HG02970 (cell line): ENCODE data around the gene LRMDA.

Source experiments
- ATAC-seq: cut with Tn5 transposase; IDR thresholded peaks from one replicate; pipeline ENCODE4 v1.9.1; 2021; ENCODE audit warnings: mild to moderate bottlenecking, moderate library complexity, moderate number of reproducible peaks; ENCODE audit not compliant: unreplicated experiment, low FRiP score

Gene LRMDA

GRCh38 chr10:76191336-76191735 lies 759.9 kb downstream of the LRMDA start:
- no peak for ATAC-seq

- no peak for ATAC-seq
Measured at GRCh38 chr10:76192151-76192550, 760.7 kb downstream of the LRMDA start.

DNA sequence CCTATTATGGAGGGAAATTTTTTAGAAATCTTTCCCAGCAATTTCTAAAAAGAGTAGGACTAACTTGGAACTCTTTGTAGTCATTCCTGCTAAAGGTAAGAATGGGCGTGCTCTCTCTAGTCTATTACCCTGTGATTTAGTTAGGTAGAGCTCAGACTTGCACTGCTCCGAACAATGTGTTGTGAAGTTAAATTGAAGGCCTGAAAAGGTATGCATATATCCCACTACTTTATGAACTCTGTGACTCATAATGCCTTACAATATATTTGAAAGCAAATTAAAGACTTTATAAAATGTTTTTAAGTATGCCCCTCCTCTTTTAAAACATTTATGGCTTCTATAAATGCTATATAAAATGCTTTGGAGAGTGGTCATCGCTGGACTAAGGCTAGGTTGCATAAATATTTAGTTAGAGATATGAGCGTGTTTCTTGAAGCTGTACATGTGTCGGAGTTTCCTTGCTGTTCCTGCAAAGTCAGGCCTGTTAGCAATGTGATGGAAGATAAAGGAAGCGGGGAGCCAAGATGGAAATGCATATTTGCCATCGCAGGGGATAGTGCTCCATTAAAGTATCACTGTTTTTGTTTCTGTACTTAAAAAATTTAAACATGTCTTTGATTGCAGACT lies 761.4 kb downstream of the LRMDA start:
- ATAC-seq: no peak

DNA sequence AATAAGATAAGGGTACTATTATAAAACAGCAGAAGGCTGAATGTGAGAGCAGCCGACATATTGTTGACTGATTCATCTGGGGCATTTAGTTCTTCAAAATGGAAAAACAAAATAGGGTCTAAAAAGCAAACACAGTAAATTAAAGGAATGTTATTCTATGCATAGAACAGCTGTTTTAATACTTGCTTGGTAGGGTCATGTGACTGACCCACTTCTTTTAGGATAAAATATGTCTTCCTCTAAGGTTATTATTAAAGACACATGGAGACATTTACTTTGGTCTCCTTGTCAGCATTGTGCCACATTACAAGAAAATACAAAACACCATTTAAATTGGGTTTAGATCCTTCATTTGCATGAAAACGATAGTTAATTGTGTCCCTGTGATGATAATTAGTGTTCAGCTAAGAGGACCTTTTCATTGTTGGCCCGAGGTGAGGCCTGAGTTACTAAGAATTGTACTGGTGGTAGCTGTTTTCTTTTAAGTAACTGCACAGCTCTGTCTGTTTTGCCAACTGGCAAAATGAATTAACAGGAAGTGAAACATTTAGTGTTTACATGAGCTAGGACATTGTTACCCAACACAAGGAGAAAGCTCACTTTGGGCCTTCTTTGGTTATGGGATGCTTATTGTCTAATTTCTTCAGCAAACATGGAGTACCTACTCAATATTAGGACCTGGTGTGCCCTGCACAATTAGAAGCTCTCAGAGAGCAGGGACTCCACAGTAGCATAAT lies 764.4 kb downstream of the LRMDA start:
- no peak for ATAC-seq

GRCh38 chr10:76197293-76197692 lies 765.9 kb downstream of the LRMDA start:
- no peak for ATAC-seq

GRCh38 chr10:76198287-76199035 lies 767.0 kb downstream of the LRMDA start:
- no peak for ATAC-seq

DNA sequence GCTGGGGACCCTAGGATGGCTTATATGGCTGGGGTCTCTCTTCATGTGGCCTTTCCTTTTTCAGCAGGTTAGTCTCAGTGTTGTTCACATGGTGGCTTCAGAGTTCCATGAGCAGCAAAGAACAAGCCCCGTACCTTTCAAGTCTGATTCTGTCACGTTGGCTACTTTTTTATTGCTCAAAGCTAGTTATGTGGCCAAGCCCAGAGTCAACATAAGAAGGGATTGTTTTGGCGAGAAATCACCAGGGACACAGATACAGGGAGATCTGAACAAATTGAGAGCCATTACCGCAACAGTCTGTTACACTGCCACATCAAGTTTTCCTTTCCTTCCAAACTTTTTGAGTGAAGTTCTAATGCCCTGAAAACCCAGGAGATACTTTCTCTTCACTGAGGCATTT lies 770.5 kb downstream of the LRMDA start:
- no peak for ATAC-seq

DNA sequence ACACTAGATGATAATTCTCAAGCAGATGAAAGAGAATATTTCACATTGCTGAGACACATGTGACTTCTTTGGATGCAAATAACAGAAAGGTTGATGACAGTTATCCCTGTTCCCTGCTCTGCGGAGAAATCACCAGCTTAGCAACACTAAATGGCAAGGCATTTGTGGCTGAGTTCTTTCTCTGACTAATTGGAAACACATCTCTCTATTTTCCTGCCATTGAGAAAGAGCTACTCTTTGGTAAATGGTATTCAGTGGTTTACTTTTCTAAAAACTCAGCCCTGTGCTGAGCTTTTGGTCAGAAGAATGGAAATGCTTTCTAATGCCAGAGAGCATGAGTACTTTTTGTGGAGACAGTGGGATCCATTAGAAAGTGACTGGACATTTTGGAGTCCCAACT lies 771.4 kb downstream of the LRMDA start:
- ATAC-seq: no peak

DNA sequence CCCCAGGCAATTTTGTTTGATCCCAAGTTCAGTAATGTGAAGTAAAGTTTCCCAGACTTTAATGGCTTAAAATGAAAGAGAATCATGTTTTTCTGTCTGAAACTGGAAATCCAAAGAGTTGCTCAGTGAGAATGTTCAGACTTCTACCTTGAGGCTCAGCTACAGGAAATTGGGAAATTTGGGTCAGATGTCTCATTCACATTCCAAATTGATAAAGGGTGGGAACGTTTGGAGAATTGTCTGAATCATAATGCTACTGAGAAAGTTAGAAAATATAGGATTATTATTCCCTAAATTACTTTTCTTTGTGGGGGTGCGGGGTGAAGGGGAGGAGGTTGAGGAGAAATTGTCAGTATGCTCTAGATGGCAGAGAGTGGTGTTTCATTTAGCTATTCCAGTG lies 773.9 kb downstream of the LRMDA start:
- no peak for ATAC-seq

- ATAC-seq: no peak
Measured at GRCh38 chr10:76206797-76207352, 775.5 kb downstream of the LRMDA start.

DNA sequence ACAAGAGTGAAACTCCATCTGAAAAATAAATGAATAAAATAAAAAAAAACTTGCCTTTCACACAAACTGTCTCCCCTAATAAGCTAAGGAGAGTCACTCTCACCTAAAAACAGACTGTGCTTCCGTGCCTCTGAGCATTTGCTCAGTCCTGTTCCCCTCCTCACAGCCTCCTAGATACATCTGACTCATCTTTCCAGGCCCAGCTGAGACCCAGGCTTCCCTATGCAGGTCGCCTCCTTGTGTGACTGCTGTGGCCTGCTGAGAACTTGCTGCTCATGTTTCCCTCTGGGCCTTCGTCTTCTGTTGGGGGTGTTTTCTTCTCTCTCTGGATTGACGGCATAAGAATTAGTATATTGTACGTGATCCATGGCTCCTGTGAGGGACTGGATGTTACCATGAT lies 777.7 kb downstream of the LRMDA start:
- no peak for ATAC-seq

GRCh38 chr10:76210211-76210610 lies 778.8 kb downstream of the LRMDA start:
- ATAC-seq: no peak

DNA sequence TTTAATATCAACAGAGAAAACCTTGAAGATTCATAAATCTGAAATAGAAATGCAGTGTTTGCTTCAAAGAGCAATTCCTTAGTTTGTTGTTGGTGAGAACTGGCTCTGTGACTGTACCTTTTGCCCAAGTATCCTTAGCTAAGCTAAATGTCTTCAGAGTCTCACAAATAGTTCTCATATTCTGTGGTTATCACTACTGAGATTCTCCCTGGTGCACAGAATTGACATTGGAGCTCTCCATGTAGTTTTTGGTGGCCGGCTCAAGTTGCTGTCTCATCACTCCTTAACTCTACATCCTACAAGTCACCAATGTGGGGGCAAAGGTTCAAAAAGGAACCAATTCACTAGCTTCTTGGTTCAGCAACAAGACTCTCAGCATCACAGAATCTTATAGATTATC lies 780.3 kb downstream of the LRMDA start:
- no peak for ATAC-seq

GRCh38 chr10:76213876-76214275 lies 782.5 kb downstream of the LRMDA start:
- ATAC-seq: no peak

- ATAC-seq: no peak
Measured at GRCh38 chr10:76218035-76218434, 786.6 kb downstream of the LRMDA start.

DNA sequence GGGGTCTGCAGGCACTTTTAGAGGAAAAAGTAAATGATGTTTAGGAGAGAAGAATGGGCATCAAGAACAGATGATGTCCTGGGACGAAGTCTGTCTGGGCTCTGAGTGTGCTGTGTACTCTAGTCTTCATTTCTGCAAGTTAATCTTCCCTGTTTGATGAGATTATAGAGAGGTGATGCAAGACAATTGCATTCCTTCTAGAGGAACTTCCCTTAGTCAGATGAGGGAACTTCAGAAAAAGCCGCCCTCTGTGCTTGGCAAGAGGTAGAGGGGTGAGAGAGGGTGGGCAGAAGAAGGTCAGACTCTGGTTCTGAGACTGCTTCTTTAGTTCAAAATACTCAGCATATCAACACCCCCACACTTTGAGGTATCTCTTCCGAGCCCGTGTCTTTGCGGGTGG lies 797.9 kb downstream of the LRMDA start:
- no peak for ATAC-seq

- ATAC-seq: no peak
Measured at GRCh38 chr10:76230921-76231285, 799.5 kb downstream of the LRMDA start.

GRCh38 chr10:76231286-76231934 lies 800.0 kb downstream of the LRMDA start:
- ATAC-seq: no peak

GRCh38 chr10:76234499-76235226 lies 803.2 kb downstream of the LRMDA start:
- ATAC-seq: no peak

DNA sequence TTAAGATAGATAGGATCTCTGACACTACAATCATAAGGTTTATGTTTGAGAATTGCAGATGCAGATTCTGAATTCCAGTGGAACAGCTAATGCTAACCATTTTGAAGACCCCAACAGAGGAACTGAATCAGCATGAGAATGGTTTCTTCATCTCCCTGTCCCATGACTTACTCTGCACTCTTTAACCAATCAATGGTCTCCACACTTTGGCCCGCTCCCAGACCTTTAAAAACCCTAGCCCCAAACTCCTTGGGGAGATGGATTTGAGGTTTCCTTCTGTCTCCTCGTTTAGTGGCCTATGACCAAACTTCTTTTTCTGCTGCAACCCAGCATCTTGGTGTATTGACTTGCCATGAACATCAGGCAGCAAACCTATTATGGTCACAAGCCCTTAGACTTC lies 804.9 kb downstream of the LRMDA start:
- ATAC-seq: no peak
